GM18867 (cell line): ENCODE data around the gene C16orf74.

ENCODE experiments used
- ATAC-seq: cut with Tn5 transposase; IDR thresholded peaks from one replicate; pipeline ENCODE4 v1.9.1; 2021; ENCODE audit warnings: mild to moderate bottlenecking, moderate library complexity; ENCODE audit not compliant: unreplicated experiment

Gene C16orf74

DNA sequence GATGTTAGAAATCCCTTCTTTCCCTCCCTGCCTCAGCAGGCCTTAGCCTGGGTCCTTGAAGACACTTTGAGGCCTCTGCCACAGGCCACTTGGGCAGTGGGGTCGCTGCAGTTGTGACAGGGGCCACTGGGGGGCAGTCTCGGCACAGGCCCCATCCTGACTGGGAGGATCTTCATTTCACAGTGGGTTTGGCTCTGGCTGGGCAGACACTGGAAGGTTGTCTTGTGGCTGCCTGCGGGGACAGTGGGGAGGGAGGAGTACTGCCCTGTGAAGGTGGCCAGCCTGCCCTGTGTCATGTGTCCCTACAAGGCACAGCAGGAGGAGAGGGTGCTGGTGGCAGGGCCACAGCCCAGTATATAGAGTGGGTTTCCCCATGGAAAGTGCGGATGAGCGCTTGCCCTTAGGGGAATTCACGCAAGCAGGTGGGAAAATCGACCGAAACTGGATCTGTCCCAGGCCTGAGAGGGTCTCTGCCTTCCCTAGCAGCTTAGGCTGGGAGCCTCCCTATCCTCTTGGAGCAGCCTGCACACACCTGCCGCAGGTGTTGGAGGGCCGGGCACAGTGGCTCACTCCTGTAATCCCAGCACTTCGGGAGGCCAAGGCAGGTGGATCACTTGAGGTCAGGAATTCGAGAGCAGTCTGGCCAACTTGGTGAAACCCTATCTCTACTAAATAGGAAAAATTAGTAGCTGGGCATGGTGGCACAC lies 90.9 kb downstream of the C16orf74 start:
- ATAC-seq = peak; percentile 50

DNA sequence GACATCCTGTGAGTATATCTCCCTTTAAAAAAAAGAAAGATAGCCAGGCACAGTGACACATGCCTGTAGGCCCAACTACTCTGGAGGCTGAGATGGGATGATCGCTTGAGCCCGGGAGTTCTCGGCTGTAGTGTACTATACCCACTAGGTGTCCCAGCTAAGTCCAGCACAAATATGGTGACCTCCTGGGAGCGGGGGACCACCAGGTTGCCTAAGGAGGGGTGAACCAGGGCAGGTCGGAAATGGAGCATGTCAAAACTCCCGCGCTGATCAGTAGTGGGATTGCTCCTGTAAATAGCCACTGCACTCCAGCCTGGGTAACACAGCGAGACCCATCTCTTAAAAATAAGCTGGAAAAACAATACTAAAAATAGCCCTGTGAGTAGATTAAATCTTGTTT lies 91.6 kb downstream of the C16orf74 start:
- ATAC-seq = no peak

DNA sequence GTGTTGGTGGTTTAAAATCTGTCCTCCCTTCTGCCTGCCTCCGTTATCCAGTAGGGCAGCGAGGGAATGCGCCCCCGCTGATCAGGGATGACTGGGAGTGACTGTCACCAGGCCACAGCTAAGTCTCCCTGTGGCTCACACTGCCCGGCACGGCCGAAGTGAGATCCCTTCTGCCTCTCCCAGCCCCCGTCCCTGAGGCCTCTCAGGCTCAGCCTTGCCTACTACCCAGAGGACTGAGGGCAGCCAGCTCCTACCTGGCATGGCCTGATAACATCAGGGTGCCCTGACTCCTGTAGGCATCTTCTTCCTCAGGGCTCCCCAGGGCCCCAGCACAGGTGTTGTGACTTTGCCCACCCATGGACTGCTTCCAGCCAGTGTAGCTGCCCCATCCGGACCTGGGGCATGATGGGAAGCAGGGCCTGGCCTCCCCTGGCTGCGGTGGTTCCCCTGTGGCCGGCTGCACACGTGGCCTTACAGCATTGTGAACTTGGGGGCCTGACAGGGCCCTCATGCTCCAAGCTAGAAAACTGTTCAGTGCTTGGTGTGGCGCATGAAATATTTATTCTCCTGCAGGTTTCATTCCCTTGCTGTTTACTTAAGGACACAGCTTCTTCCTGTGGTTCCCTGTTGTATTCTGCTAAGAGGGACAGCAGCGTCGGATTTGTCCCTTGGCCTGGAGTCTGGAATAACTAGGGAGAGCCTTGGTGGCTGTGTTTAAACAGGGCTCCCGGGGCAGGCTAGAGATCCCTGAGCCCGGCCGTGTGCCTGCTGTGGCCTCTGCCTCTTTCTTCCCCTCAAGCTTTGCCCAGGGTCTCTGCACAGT lies 92.2 kb downstream of the C16orf74 start:
- no peak for ATAC-seq

DNA sequence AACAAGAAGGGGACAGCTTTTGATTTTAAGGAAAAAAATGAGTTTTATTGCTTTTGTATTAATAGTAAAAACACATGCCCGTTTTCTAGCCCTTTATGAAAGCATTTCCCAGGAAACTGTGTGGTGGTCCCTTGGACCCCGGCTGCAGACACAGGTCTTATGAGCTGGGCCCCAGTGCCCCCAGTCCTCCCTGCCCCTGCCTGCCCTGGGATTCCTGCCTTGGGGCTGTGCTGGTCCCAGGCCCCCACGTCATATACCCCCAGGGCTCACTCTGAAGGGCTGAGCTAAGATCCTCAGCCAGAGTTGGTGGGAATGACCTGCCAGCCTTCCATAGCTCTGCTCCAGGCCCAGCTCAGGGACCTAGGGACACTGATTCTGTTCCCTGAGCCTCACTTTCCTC lies 92.9 kb downstream of the C16orf74 start:
- no peak for ATAC-seq
